Measurements from ENCODE around the gene IRGC. TPM values are rescaled to one million over a fixed set of nuclear protein-coding genes. Genes with fewer than 3 reads are reported as not detected.

Gene IRGC
- total RNA-seq, 1 experiment from 2014 or later = not detected

- Histone ChIP-seq H4K20me1 (ENCODE audit: control insufficient read depth, insufficient read depth, insufficient read length) (no peaks in the 10 kb centered on the region), H3K27me3 (ENCODE audit: insufficient read depth, low read length) (no peaks in the 10 kb centered on the region; the same call in 1 of the 2 replicates), H3K79me2 (ENCODE audit: insufficient read depth, low read length) (no peaks in the 10 kb centered on the region), H3T11ph (ENCODE audit: low read length) (no peak overlapping the region), H2AK5ac (ENCODE audit: insufficient read length, low read length) (no peak overlapping the region), H3K9ac (ENCODE audit: extremely low read depth, insufficient read length, low read length) (no peak overlapping the region), H3K9me3 (ENCODE audit: control insufficient read depth, low read depth, low read length) (no peaks in the 10 kb centered on the region), H2BK5ac (ENCODE audit: insufficient read length, low read length) (no peak overlapping the region), H2BK15ac (ENCODE audit: low read depth, low read length) (no peak overlapping the region), H3K23ac (ENCODE audit: insufficient read length, low read depth, low read length) (no peak overlapping the region), H3K79me1 (ENCODE audit: insufficient read depth, low read depth, low read length, poor library complexity, severe bottlenecking) (no peaks in the 10 kb centered on the region), H4K5ac (ENCODE audit: insufficient read length, low read depth, low read length) (no peak overlapping the region), H3K14ac (ENCODE audit: insufficient read depth, low read length) (no peak overlapping the region), H2AFZ (ENCODE audit: low read length) (no peak overlapping the region), H2BK120ac (ENCODE audit: low read depth, low read length, poor library complexity, severe bottlenecking) (no peak overlapping the region), H2BK20ac (ENCODE audit: low read depth, low read length, poor library complexity, severe bottlenecking) (no peak overlapping the region), H2BK12ac (ENCODE audit: insufficient read length, low read depth, low read length) (no peak overlapping the region), H3K4me2 (ENCODE audit: insufficient read depth, insufficient read length, low read length) (no peak overlapping the region), H3K27ac (ENCODE audit: insufficient read length, low read depth, low read length) (no peak overlapping the region), H3K18ac (ENCODE audit: insufficient read length, low read depth, low read length) (no peak overlapping the region), H3K56ac (ENCODE audit: insufficient read length, low read depth, low read length) (no peak overlapping the region), H4K91ac (ENCODE audit: insufficient read length, low read depth, low read length) (no peak overlapping the region), H3K4ac (ENCODE audit: low read depth, low read length) (no peak overlapping the region), H3K4me1 (ENCODE audit: insufficient read depth, low read length) (no peaks in the 10 kb centered on the region), H3K23me2 (ENCODE audit: insufficient read length, low read depth, low read length, poor library complexity, severe bottlenecking) (no peaks in the 10 kb centered on the region), H4K8ac (replicated peaks; ENCODE audit: insufficient read length, low read depth, low read length) (no peak overlapping the region)
- no peak for DNase-seq
- Mint-ChIP-seq H3K36me3 (ENCODE audit: insufficient read depth in 1 of 3, low read depth in 3 of 3) (peaks cover 47 to 84% (median 82%) of the 10 kb centered on the region in 3 experiments), H3K27me3 (ENCODE audit: low read depth) (no peaks in the 10 kb centered on the region), H3K4me3 (no peak overlapping the region), H3K9me3 (no peaks in the 10 kb centered on the region), H3K4me1 (no peaks in the 10 kb centered on the region), H3K27ac (no peak overlapping the region)
- no peak for TF ChIP-seq CTCF (conservative IDR thresholded peaks at IDR 0.05)
- no CpG with 5 or more reads among the region's 3 CpGs for WGBS (ENCODE audit: extremely low coverage, insufficient read length, low lambda C conversion rate)
Observed at GRCh38 chr19:43743059-43743458, 27.2 kb downstream of the IRGC start.

Measured in H9 (cell line).